ENCODE measurements around the gene DPH2. TPM values are rescaled to one million over a fixed set of nuclear protein-coding genes. Genes with fewer than 3 reads are reported as not detected.

DPH2 gene
- total RNA-seq, 1 donor from 2014 or later = 30.2 TPM

- no peaks in the 10 kb centered on the region for H3K27me3 Mint-ChIP-seq
- H3K9me3 Mint-ChIP-seq = no peaks in the 10 kb centered on the region
- no peak for DNase-seq (ENCODE audit: extremely low spot score, unreplicated experiment)
- no peak overlapping the region for H3K27ac Mint-ChIP-seq
- no peak for TF ChIP-seq CTCF (conservative IDR thresholded peaks at IDR 0.05)
- H3K4me1 Mint-ChIP-seq (ENCODE audit: unreplicated experiment) = no peaks in the 10 kb centered on the region
- H3K36me3 Mint-ChIP-seq = peaks cover 9% of the 10 kb centered on the region
- H3K4me3 Mint-ChIP-seq = no peak overlapping the region
Observed at GRCh38 chr1:44020464-44020863, 50.7 kb downstream of the DPH2 start.

- no peak for DNase-seq (ENCODE audit: extremely low spot score, unreplicated experiment)
- TF ChIP-seq CTCF (conservative IDR thresholded peaks at IDR 0.05) = no peak
- Mint-ChIP-seq H3K4me3 (no peak overlapping the region), H3K4me1 (ENCODE audit: unreplicated experiment) (no peaks in the 10 kb centered on the region), H3K36me3 (peaks cover 9% of the 10 kb centered on the region), H3K27ac (no peak overlapping the region), H3K27me3 (no peaks in the 10 kb centered on the region), H3K9me3 (no peaks in the 10 kb centered on the region)
Observed at GRCh38 chr1:44021156-44021555, 51.3 kb downstream of the DPH2 start.

- H3K27me3 Mint-ChIP-seq = no peaks in the 10 kb centered on the region
- no peak overlapping the region for H3K4me3 Mint-ChIP-seq
- H3K36me3 Mint-ChIP-seq = peaks cover 9% of the 10 kb centered on the region
- no peak overlapping the region for H3K27ac Mint-ChIP-seq
- TF ChIP-seq CTCF (conservative IDR thresholded peaks at IDR 0.05) = peak; percentile 16
- no peaks in the 10 kb centered on the region for H3K9me3 Mint-ChIP-seq
- no peaks in the 10 kb centered on the region for H3K4me1 Mint-ChIP-seq (ENCODE audit: unreplicated experiment)
- no peak for DNase-seq (ENCODE audit: extremely low spot score, unreplicated experiment)
Observed at GRCh38 chr1:44021581-44022321, 51.9 kb downstream of the DPH2 start.

Other genes with a start within 250 kb of the DPH2 start
- 6.4 and 7.2 TPM in 2 replicates for gene ARTN, start 36.2 kb upstream of the DPH2 start, total RNA-seq (ENCODE audit: low replicate concordance)
- 31.5 and 39.4 TPM in 2 replicates for gene IPO13, start 23.1 kb upstream of the DPH2 start, total RNA-seq (ENCODE audit: low replicate concordance)
- gene ATP6V0B, start 5.0 kb downstream of the DPH2 start, total RNA-seq (ENCODE audit: low replicate concordance) = 115 and 135 TPM in 2 replicates
- gene B4GALT2, start 9.2 kb downstream of the DPH2 start, total RNA-seq (ENCODE audit: low replicate concordance) = 44.3 and 54.8 TPM in 2 replicates
- gene CCDC24, start 21.6 kb downstream of the DPH2 start, total RNA-seq (ENCODE audit: low replicate concordance) = 14.9 and 15.6 TPM in 2 replicates
- gene SLC6A9, start 61.5 kb downstream of the DPH2 start, total RNA-seq (ENCODE audit: low replicate concordance) = 21.0 and 27.0 TPM in 2 replicates
- gene KLF17, start 148.8 kb downstream of the DPH2 start, total RNA-seq (ENCODE audit: low replicate concordance) = not detected in 2 replicates
- not detected in 2 replicates for gene KLF18, start 171.6 kb downstream of the DPH2 start, total RNA-seq (ENCODE audit: low replicate concordance)
- 45.7 and 54.6 TPM in 2 replicates for gene DMAP1, start 243.5 kb downstream of the DPH2 start, total RNA-seq (ENCODE audit: low replicate concordance)